ENCODE measurements around the gene INSYN1. TPM values are rescaled to one million over a fixed set of nuclear protein-coding genes. Genes with fewer than 3 reads are reported as not detected.

INSYN1 gene
- total and polyA plus RNA-seq, 2 of the 13 experiments (the other 11 are each of a cell fraction or from before 2014, with no cell fraction given), result not detected

GRCh38 chr15:73723191-73723590 lies 30.0 kb downstream of the INSYN1 start:
- Histone ChIP-seq H3K4me3 (replicated peaks in 1 of 3; ENCODE audit: insufficient read depth in 1 of 3, low read depth in 2 of 3, low read length in 3 of 3) (no peak overlapping the region), H3K9ac (ENCODE audit: insufficient read depth, low read depth, low read length) (no peak overlapping the region), H2AFZ (ENCODE audit: low read length) (no peak overlapping the region), H4K20me1 (ENCODE audit: insufficient read depth, low read length) (0 out of 2 replicates have a peak, but pooled peaks cover 2% of the 10 kb centered on the region), H3K27me3 (ENCODE audit: control insufficient read depth in 1 of 2, insufficient read depth in 2 of 2, low read length in 2 of 2) (peaks cover 5 to 31% of the 10 kb centered on the region in 2 experiments; a peak in 3 of 5 replicates), H3K9me3 (ENCODE audit: low read length) (no peaks in the 10 kb centered on the region), H3K4me2 (ENCODE audit: low read depth, low read length) (no peak overlapping the region), H3K27ac (ENCODE audit: extremely low read length, insufficient read depth, low read length) (no peak overlapping the region), H3K36me3 (replicated peaks in 1 of 2; ENCODE audit: control insufficient read depth in 1 of 2, insufficient read depth in 2 of 2, low read length in 2 of 2) (no peaks in the 10 kb centered on the region), H3K4me1 (ENCODE audit: insufficient read depth, low read length) (no peaks in the 10 kb centered on the region), H3K79me2 (ENCODE audit: insufficient read depth, low read length) (no peaks in the 10 kb centered on the region)
- ChIA-PET POLR2A (no interaction called here), CTCF (ENCODE audit: low intra/inter-chr PET ratio, low total read pairs) (no interaction called here)
- DNase-seq (ENCODE audit: low spot score) (no peak), FAIRE-seq (no peak), ATAC-seq (no peak)
- BruUV-seq (replicated peaks), result no TSS peak
- intact Hi-C loops (cut with micrococcal nuclease; ENCODE audit: unreplicated experiment) (no loop called here), in situ Hi-C loops (cut with HindIII; ENCODE audit: extremely low pct_ligation_motif_present, low pct_unique_long_range_greater_than_20kb) (no loop called here)
- TF ChIP-seq SRSF4 (IDR thresholded peaks at IDR 0.05; ENCODE audit: low read depth, low read length, poor library complexity, severe bottlenecking) (no peak), RORA (CRISPR knock-in tag; IDR thresholded peaks at IDR 0.05) (no peak), EP300 (IDR thresholded peaks at IDR 0.05; ENCODE audit: low read depth in 2 of 2, low read length in 2 of 2) (no peak), EP300 (CRISPR knock-in tag; IDR thresholded peaks at IDR 0.05; ENCODE audit: borderline replicate concordance) (no peak), ETV5 (CRISPR knock-in tag; IDR thresholded peaks at IDR 0.05; ENCODE audit: borderline replicate concordance) (no peak), AGO1 (IDR thresholded peaks at IDR 0.05; ENCODE audit: low read depth, low read length, poor library complexity, severe bottlenecking) (no peak), ZBTB1 (CRISPR knock-in tag; IDR thresholded peaks at IDR 0.05; ENCODE audit: borderline replicate concordance) (no peak), HOXA9 (CRISPR knock-in tag; IDR thresholded peaks at IDR 0.05; ENCODE audit: borderline replicate concordance) (no peak), MEIS2 (CRISPR knock-in tag; IDR thresholded peaks at IDR 0.05) (no peak), MAFF (IDR thresholded peaks at IDR 0.05; ENCODE audit: low read depth, low read length) (no peak), ZNF572 (CRISPR knock-in tag; IDR thresholded peaks at IDR 0.05) (no peak), DBP (CRISPR knock-in tag; IDR thresholded peaks at IDR 0.05; ENCODE audit: not compliant biosample characterization) (no peak)
- 0% methylated on average over 3 of the region's 4 CpGs for WGBS (ENCODE audit: low lambda C conversion rate)

Data from HepG2 (cell line).